B cell (primary cell): ENCODE results near the gene TSHZ1. TPM values are rescaled to one million over a fixed set of nuclear protein-coding genes. Genes with fewer than 3 reads are reported as not detected.

Experiments used
- ATAC-seq: fragments of 200-7000 bp; cut with Tn5 transposase; one replicate; pipeline ENCODE4 v1.10.0; 2021; ENCODE audit warnings: low read depth, mild to moderate bottlenecking, moderate number of reproducible peaks, moderate library complexity
- CTCF ChIA-PET: fragments of 350-600 bp; sonication (Branson Sonifier 250); formaldehyde crosslinking; loops from one replicate; lab custom pipeline; 2021; ENCODE audit warnings: antibody characterized with exemption, inconsistent platforms; lab: Charles Lee
- POLR2A ChIA-PET: fragments of 350-600 bp; sonication (Branson Sonifier 250); formaldehyde crosslinking; loops from one replicate; lab custom pipeline; 2021; ENCODE audit warnings: antibody characterized with exemption; lab: Charles Lee
- DNase-seq: peaks from one replicate; pipeline ENCODE4 v3.0.0; 2013
- H2AFZ ChIP-seq: 2 replicates; pipeline ENCODE4 v1.6.1; 2012; ENCODE audit warnings: mild to moderate bottlenecking, low read depth, low read length; ENCODE audit not compliant: insufficient read depth, poor library complexity, severe bottlenecking
- H3K27ac ChIP-seq, 2 donors: 1 replicate in 1 of 2; 2 replicates in 1 of 2; pipeline ENCODE4 v1.5.1; 2012 to 2013; ENCODE audit warnings: low read length in 2 of 2, mild to moderate bottlenecking in 2 of 2, moderate library complexity in 1 of 2
- H3K27me3 ChIP-seq, 4 experiments: fragments of 200-600 bp in 1 of 4; sonication (generic) in 1 of 4; replicated peaks in 1 of 4; 1 replicate in 2 of 4; 2 replicates in 2 of 4; pipeline versions ENCODE4 v1.6.1 to v1.7.0; 2013 to 2016; ENCODE audit warnings: low read length in 3 of 4, mild to moderate bottlenecking in 2 of 4, mixed read lengths in 1 of 4, moderate library complexity in 1 of 4; ENCODE audit not compliant: insufficient read depth in 4 of 4, control insufficient read depth in 3 of 4; ENCODE audit errors: control extremely low read depth in 1 of 4
- H3K36me3 ChIP-seq, 2 experiments: replicated peaks in 1 of 2; 1 replicate in 1 of 2; 2 replicates in 1 of 2; pipeline versions ENCODE4 v1.6.1 to v1.7.1; 2013; ENCODE audit warnings: low read length in 1 of 2; ENCODE audit not compliant: insufficient read depth in 2 of 2, control insufficient read depth in 1 of 2; ENCODE audit errors: control extremely low read depth in 1 of 2, extremely low read depth in 1 of 2
- H3K4me1 ChIP-seq, 2 donors: fragments of 200-600 bp in 1 of 2; sonication (generic) in 1 of 2; 1 replicate in 1 of 2; 2 replicates in 1 of 2; pipeline versions ENCODE4 v1.5.1 to v1.6.1; 2013 to 2017; ENCODE audit warnings: low read length in 2 of 2; ENCODE audit not compliant: control insufficient read depth in 2 of 2, insufficient read depth in 2 of 2
- H3K4me2 ChIP-seq: replicated peaks from 2 replicates; pipeline ENCODE3; 2012; ENCODE audit warnings: mild to moderate bottlenecking, low read depth, low read length; ENCODE audit not compliant: poor library complexity, severe bottlenecking
- H3K4me3 ChIP-seq, 5 experiments: fragments of 200-600 bp in 1 of 5; sonication (generic) in 1 of 5; 1 replicate in 3 of 5; 2 replicates in 2 of 5; pipeline versions ENCODE4 v1.5.1 to v1.7.0; 2011 to 2016; ENCODE audit warnings: low read length in 4 of 5, mild to moderate bottlenecking in 4 of 5, low read depth in 2 of 5, control low read depth in 1 of 5, moderate library complexity in 1 of 5; ENCODE audit not compliant: insufficient read depth in 1 of 5; ENCODE audit errors: control extremely low read depth in 1 of 5, extremely low read depth in 1 of 5
- H3K79me2 ChIP-seq: fragments of 200-600 bp; sonication (generic); one replicate; pipeline ENCODE4 v1.6.0; 2016; ENCODE audit warnings: low read length; ENCODE audit not compliant: control insufficient read depth, insufficient read depth
- H3K9ac ChIP-seq: fragments of 200-600 bp; sonication (generic); 2 replicates; pipeline ENCODE4 v1.6.1; 2017; ENCODE audit warnings: mild to moderate bottlenecking, low read length, moderate library complexity
- H3K9me3 ChIP-seq, 3 donors: one replicate each; pipeline versions ENCODE4 v1.6.1 to v1.7.1; 2013; ENCODE audit warnings: low read length in 2 of 3; ENCODE audit not compliant: control insufficient read depth in 2 of 3, insufficient read depth in 1 of 3; ENCODE audit errors: control extremely low read depth in 1 of 3
- H4K20me1 ChIP-seq: 2 replicates; pipeline ENCODE4 v1.6.0; 2012; ENCODE audit warnings: mild to moderate bottlenecking, low read length; ENCODE audit not compliant: insufficient read depth, control insufficient read depth, poor library complexity, severe bottlenecking
- H3K27ac Mint-ChIP-seq: one replicate; pipeline ENCODE4 v1.8.0; 2021; ENCODE audit warnings: mixed read lengths
- H3K27me3 Mint-ChIP-seq: one replicate; pipeline ENCODE4 v1.8.0; 2021; ENCODE audit warnings: mixed read lengths
- H3K4me1 Mint-ChIP-seq: one replicate; pipeline ENCODE4 v1.8.0; 2021; ENCODE audit warnings: mixed read lengths
- H3K4me3 Mint-ChIP-seq: one replicate; pipeline ENCODE4 v1.8.0; 2021; ENCODE audit warnings: mixed read lengths
- H3K9me3 Mint-ChIP-seq: one replicate; pipeline ENCODE4 v1.8.0; 2022; ENCODE audit warnings: mixed read lengths; ENCODE audit not compliant: insufficient read depth
- CTCF ChIP-seq: fragments of 200-600 bp; IDR thresholded peaks from one replicate; pipeline ENCODE4 v1.8.0; 2022; ENCODE audit warnings: antibody characterized with exemption, mild to moderate bottlenecking
- EZH2 ChIP-seq: IDR thresholded peaks from 2 replicates; pipeline ENCODE4 v1.6.1; 2012; ENCODE audit warnings: borderline replicate concordance, low read depth, mild to moderate bottlenecking, moderate library complexity, low read length; ENCODE audit not compliant: insufficient read depth, poor library complexity, severe bottlenecking
- WGBS: methylation state at CpG from one replicate; pipeline ENCODE4 v1.1.5; 2013; ENCODE audit warnings: missing lambda C conversion rate; ENCODE audit not compliant: insufficient coverage; 5-methylcytosine and 5-hydroxymethylcytosine counted together
- intact Hi-C: fragments of 100-400 bp; cut with micrococcal nuclease; formaldehyde crosslinking; loops from one replicate; pipeline ENCODE4 v1.10.0; 2022
- polyA plus RNA-seq: library from polyadenylated mRNA; depleted of rRNA; stranded (reverse); fragments of >200 nt; gene quantifications from 2 replicates; pipeline ENCODE4 v1.2.3, GENCODE V29; 2012
- total RNA-seq, 2 donors: library from RNA; stranded (reverse); fragments of 120-200 nt in 1 of 2; gene quantifications; 1 replicate in 1 of 2; 2 replicates in 1 of 2; pipeline versions ENCODE4 v1.2.3 to v1.2.4, GENCODE V29; 2013 to 2022

Gene TSHZ1
- total and polyA plus RNA-seq, 2 donors (not counting 1 experiment from before 2014, with no cell fraction given), result 5.3 to 9.8 TPM

DNA sequence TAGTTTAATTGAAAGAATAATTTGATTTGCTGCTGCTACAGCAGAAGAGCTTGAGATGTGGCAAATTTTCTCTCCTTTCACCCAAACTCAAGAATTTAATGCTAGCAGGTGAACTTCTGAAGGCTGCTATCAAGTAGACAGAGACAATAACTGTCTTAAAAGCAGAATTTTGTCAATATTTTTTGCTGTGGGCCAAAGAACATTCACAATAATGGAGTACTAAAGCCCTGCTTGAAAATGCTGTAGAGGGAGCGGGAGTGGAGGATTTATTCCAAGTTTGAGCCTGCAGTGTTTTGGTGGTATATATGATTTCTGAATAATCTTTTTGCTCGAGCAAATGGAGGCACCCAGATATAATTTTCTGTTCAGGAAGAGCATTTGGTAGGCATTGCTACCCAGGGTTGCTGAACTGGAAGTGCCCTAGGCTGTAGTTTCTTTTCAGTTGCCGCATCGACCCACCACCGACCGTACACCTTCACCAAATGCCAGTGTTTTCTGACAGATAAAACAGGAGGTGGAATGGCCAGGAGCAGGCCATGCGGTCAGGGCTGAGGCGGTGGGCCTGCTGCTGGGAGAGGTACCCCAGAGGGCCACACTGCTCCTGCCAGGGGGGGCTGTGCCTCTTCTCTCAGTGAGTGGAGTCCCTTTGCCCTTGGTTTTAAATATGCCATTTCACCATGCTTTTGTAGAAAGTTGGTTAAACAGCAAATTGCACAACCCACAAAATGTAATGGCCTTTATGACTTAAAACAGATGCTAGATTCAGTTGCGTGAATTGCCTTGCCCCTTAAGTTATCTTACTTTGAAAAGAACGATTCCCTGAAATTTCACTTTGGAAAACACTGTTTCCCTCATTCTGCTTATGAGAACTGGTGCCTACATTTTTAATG lies 36.4 kb downstream of the TSHZ1 start:
- ChIA-PET POLR2A (no interaction called here), CTCF (interaction anchor here (0.6 kb wide), 1 partner anchor 81 kb away, joined by 3 read pairs; no protein-coding TSS in a partner anchor)
- peaks cover 32% of the 10 kb centered on the region for H3K4me1 Mint-ChIP-seq
- H3K4me1 ChIP-seq, result peaks cover 11 to 26% of the 10 kb centered on the region in 2 donors
- intact Hi-C loops, result no loop called here
- peak overlapping the region; percentile 14 to 69 (median 47) for H3K4me3 ChIP-seq
- TF ChIP-seq EZH2, result no peak
- TF ChIP-seq CTCF, result no peak
- 84% methylated on average over 4 of the region's 10 CpGs for WGBS
- H3K4me3 Mint-ChIP-seq, result peak overlapping the region; percentile 77
- H3K9me3 ChIP-seq, result peaks cover 0 to 22% (median 9%) of the 10 kb centered on the region in 3 donors
- peak overlapping the region; percentile 75 for H3K27ac Mint-ChIP-seq
- ATAC-seq, result no peak
- H4K20me1 ChIP-seq, result no peaks in the 10 kb centered on the region
- DNase-seq, result no peak
- H3K27ac ChIP-seq, result peak overlapping the region in 1 of 2 donors; percentile 66
- H3K9ac ChIP-seq, result peak overlapping the region; percentile 47
- no peaks in the 10 kb centered on the region for H3K27me3 Mint-ChIP-seq
- no peaks in the 10 kb centered on the region for H3K36me3 ChIP-seq
- peak overlapping the region; percentile 61 for H2AFZ ChIP-seq
- H3K4me2 ChIP-seq, result peak overlapping the region; percentile 63
- no peaks in the 10 kb centered on the region for H3K9me3 Mint-ChIP-seq
- no peaks in the 10 kb centered on the region for H3K27me3 ChIP-seq
- H3K79me2 ChIP-seq, result peaks cover 33% of the 10 kb centered on the region
